ENCODE measurements around the gene ZFP36.

DNA sequence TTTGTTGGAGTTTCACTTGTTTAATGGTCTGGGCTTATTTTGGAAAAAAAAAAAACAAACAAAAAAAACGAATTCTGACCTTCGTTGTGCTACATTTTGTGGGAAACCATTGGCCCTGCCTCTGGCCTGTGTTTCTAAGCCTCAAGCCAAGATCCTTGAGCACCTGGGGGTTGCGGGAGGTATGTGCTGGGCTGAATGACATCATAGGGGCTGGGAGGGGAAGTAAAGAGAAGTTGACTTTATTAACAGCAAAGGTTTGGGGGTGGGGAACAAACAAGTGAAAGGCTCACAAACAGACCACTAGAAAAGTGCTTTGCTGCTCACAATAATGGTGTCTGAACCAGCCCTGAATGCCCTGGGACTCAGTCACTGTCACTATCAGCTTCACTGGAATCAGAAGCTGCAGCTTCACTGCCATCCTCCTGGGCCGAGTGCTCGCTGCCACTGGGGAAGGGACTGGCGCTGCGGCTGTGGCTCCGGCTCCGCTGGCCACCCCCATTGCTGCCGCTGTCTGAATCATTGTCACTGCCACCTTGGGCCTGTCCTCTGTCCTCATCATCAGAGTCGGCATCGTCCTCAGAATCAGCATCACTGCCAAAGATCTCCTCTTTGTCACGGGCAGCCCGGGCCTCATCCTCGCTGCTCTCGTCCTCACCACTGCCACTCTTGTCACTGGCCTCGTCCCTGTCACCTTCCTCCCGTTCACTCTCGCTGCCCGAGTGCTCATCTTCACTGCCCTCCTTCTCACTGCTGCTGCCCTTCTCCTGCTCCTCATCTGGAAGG lies 20.8 kb upstream of the ZFP36 start:
- TF ChIP-seq, protein P1, sequence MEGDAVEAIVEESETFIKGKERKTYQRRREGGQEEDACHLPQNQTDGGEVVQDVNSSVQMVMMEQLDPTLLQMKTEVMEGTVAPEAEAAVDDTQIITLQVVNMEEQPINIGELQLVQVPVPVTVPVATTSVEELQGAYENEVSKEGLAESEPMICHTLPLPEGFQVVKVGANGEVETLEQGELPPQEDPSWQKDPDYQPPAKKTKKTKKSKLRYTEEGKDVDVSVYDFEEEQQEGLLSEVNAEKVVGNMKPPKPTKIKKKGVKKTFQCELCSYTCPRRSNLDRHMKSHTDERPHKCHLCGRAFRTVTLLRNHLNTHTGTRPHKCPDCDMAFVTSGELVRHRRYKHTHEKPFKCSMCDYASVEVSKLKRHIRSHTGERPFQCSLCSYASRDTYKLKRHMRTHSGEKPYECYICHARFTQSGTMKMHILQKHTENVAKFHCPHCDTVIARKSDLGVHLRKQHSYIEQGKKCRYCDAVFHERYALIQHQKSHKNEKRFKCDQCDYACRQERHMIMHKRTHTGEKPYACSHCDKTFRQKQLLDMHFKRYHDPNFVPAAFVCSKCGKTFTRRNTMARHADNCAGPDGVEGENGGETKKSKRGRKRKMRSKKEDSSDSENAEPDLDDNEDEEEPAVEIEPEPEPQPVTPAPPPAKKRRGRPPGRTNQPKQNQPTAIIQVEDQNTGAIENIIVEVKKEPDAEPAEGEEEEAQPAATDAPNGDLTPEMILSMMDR (IDR thresholded peaks at IDR 0.05) = no peak
- TF ChIP-seq EP300 (IDR thresholded peaks at IDR 0.05) (no peak), POLR2A (IDR thresholded peaks at IDR 0.05) (no peak), POLR2AphosphoS5 (IDR thresholded peaks at IDR 0.05) (no peak)

All from suprapubic skin (tissue), 4 donors.